ENCODE measurements around the gene PLVAP. TPM values are rescaled to one million over a fixed set of nuclear protein-coding genes. Genes with fewer than 3 reads are reported as not detected.

The PLVAP gene
- total RNA-seq, 1 donor = 0.09 TPM

DNA sequence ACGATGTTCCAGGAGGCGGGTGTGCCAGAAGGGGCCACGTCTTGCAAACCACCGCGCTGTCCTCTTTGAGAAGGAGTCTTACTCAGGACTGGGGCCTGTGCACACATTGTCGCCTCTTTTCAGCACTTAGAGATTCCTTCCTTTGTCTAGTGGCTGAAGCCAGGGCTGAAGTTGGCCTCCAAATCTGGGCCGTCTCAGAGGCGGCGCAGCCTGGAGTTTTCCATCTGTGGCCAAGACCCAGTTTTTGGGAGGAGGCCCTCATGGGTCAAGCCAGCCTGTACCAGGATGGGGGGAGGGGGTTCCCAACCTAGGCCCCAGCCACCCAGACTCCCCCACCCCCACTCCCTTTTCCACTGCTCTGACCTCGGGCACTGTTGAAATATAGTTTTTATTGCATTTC is 54.3 kb downstream of the PLVAP start:
- peak; percentile 12 for DNase-seq (ENCODE audit: low read depth)

GRCh38 chr19:17321655-17322489 is 55.3 kb downstream of the PLVAP start:
- H3K4me3 ChIP-seq (ENCODE audit: low read depth, low read length) = no peak overlapping the region
- TF ChIP-seq, protein P1, sequence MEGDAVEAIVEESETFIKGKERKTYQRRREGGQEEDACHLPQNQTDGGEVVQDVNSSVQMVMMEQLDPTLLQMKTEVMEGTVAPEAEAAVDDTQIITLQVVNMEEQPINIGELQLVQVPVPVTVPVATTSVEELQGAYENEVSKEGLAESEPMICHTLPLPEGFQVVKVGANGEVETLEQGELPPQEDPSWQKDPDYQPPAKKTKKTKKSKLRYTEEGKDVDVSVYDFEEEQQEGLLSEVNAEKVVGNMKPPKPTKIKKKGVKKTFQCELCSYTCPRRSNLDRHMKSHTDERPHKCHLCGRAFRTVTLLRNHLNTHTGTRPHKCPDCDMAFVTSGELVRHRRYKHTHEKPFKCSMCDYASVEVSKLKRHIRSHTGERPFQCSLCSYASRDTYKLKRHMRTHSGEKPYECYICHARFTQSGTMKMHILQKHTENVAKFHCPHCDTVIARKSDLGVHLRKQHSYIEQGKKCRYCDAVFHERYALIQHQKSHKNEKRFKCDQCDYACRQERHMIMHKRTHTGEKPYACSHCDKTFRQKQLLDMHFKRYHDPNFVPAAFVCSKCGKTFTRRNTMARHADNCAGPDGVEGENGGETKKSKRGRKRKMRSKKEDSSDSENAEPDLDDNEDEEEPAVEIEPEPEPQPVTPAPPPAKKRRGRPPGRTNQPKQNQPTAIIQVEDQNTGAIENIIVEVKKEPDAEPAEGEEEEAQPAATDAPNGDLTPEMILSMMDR (IDR thresholded peaks at IDR 0.05; ENCODE audit: insufficient read depth, low read length) = no peak
- no peak for DNase-seq (ENCODE audit: low read depth)

More for the DNA sequence above, 54.3 kb downstream of the PLVAP start:
- TF ChIP-seq, protein P1 (IDR thresholded peaks at IDR 0.05; ENCODE audit: insufficient read depth, low read length) = no peak
- no peak overlapping the region for H3K4me3 ChIP-seq (ENCODE audit: low read depth, low read length)

DNA sequence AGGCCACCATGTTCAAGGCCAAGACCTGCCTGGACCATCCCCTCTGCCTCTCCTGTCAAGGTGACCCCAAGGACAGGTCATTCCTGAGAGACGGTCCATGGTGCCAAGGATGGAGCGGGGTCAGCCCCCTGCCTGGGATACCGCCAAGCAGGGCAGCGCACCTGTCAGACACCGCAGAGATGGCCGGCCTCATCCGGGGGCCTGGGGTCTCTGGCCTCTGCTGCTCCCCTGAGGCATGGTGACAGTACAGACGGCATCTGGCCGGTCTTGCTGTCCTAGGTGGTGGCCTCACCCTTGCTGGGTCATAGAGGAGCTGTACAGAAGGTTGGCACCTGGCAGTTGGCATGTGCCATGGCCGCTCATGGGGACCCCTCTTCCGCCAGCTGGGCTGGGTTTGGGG is 56.7 kb downstream of the PLVAP start:
- no peak for DNase-seq (ENCODE audit: low read depth)
- H3K4me3 ChIP-seq (ENCODE audit: low read depth, low read length) = no peak overlapping the region
- TF ChIP-seq, protein P1 (IDR thresholded peaks at IDR 0.05; ENCODE audit: insufficient read depth, low read length) = no peak

DNA sequence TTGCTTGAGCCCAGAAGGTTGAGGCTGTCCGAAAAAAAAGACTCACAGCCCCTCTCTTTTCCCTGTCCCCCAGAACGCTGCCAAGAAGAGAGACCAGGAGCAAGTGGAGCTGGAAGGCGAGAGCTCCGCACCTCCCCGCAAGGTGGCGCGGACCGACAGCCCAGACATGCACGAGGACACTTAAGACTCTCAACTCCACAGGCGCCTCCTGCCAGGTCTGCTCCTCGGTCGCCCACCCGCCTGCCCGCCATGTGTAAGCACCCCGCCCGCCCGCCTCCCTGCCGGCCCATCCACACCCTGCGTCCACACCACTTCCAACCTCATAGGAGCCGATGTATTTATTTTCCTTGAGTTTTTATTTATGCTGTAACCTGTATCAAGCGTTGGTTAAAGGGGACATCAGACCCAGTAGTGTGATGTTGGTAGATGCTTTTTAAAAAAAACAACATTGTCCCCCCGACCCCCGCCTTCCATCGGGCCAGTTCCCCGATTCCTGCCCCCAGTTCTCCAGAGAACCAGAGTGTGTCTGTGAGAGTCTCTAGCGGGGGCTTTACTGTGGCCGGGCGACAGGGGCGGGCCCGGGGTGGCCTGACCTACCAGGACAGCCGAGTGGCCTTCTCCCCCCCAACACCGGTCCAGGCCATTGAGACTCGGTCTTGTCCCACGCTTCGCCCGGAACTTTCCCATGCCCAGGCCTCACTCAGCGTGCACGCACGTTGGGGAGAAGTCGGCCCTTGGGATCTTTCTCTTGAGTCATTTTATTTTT is 57.5 kb downstream of the PLVAP start:
- no peak overlapping the region for H3K4me3 ChIP-seq (ENCODE audit: low read depth, low read length)
- no peak for DNase-seq (ENCODE audit: low read depth)
- TF ChIP-seq, protein P1 (IDR thresholded peaks at IDR 0.05; ENCODE audit: insufficient read depth, low read length) = no peak

GRCh38 chr19:17318966-17319365 is 58.2 kb downstream of the PLVAP start:
- TF ChIP-seq, protein P1 (IDR thresholded peaks at IDR 0.05; ENCODE audit: insufficient read depth, low read length) = no peak
- no peak overlapping the region for H3K4me3 ChIP-seq (ENCODE audit: low read depth, low read length)
- DNase-seq (ENCODE audit: low read depth) = no peak

DNA sequence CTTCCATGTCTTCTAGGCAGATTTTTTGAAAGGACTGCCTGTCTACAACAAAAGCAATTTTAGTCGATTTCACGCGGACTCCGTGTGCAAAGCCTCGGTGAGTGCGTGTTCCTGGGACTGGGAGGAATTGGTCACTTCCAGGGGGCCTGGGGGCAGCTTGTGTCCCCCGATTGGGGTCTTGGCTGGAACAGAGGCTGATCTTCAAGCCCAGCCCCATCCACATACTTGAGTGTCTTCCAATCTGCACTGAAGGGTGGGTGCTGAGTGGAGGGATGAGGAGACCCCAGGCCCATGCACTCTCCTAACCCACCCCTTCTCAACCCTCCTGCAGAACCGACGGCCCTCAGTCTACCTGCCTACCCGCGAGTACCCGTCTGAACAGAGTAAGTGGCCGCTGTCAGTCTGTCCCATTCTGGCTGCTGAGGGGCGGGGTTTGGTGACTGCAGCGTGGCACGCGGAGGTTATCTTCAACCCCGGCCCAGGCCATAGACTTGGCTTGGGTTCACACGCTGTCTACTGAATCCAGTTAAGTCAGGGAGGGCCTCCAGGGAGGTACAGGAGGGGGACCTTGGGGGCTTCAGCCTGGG is 63.0 kb downstream of the PLVAP start:
- TF ChIP-seq, protein P1 (IDR thresholded peaks at IDR 0.05; ENCODE audit: insufficient read depth, low read length) = no peak
- H3K4me3 ChIP-seq (ENCODE audit: low read depth, low read length) = no peak overlapping the region
- DNase-seq (ENCODE audit: low read depth) = no peak

All from fibroblast of the aortic adventitia (primary cell).